ENCODE measurements around the gene GNPTG. TPM values are rescaled to one million over a fixed set of nuclear protein-coding genes. Genes with fewer than 3 reads are reported as not detected.

The GNPTG gene
- polyA plus RNA-seq, 1 of the 3 experiments (the other 2 are of a cell fraction) = 113 TPM

GRCh38 chr16:1362807-1363206 is 11.1 kb downstream of the GNPTG start:
- Histone ChIP-seq H3K9ac (no peak overlapping the region), H3K4me3 (ENCODE audit: low read depth in 2 of 2, low read length in 1 of 2) (no peak overlapping the region), H3F3A (replicated peaks; ENCODE audit: insufficient read depth) (peaks cover 16% of the 10 kb centered on the region), H3K4me1 (ENCODE audit: control insufficient read depth in 1 of 2, insufficient read depth in 2 of 2, low read depth in 1 of 2, low read length in 1 of 2) (no peaks in the 10 kb centered on the region), H3K9me2 (no peaks in the 10 kb centered on the region), H3K4me2 (no peak overlapping the region), H3K79me2 (ENCODE audit: insufficient read depth) (peaks cover 49% of the 10 kb centered on the region; the same call in 1 of the 2 replicates), H3K9me3 (no peaks in the 10 kb centered on the region), H4K20me1 (ENCODE audit: insufficient read depth) (peaks cover 19% of the 10 kb centered on the region; the same call in 1 of the 2 replicates), H3K27ac (ENCODE audit: low read depth in 2 of 2, low read length in 1 of 2) (no peak overlapping the region), H2AFZ (ENCODE audit: low read depth) (no peak overlapping the region), H3K36me3 (replicated peaks in 1 of 2; ENCODE audit: control insufficient read depth in 1 of 2, insufficient read depth in 2 of 2, low read length in 1 of 2) (peaks cover 13 to 51% of the 10 kb centered on the region in 2 experiments), H3K27me3 (ENCODE audit: insufficient read depth) (no peaks in the 10 kb centered on the region)
- no peak for DNase-seq
- POLR2A ChIA-PET = interaction anchor here (1.1 kb wide), 1 partner anchor 9 kb away, joined by 3 read pairs; no protein-coding TSS in a partner anchor
- 93% methylated on average over 8 of the region's 11 CpGs for WGBS (ENCODE audit: low lambda C conversion rate)
- no peak for TF ChIP-seq EP300 (IDR thresholded peaks at IDR 0.05; ENCODE audit: borderline replicate concordance in 1 of 2, low read depth in 1 of 2, low read length in 1 of 2)
- TF ChIP-seq YY1 (IDR thresholded peaks at IDR 0.05; ENCODE audit: low read depth) = no peak
- TF ChIP-seq, protein P1, sequence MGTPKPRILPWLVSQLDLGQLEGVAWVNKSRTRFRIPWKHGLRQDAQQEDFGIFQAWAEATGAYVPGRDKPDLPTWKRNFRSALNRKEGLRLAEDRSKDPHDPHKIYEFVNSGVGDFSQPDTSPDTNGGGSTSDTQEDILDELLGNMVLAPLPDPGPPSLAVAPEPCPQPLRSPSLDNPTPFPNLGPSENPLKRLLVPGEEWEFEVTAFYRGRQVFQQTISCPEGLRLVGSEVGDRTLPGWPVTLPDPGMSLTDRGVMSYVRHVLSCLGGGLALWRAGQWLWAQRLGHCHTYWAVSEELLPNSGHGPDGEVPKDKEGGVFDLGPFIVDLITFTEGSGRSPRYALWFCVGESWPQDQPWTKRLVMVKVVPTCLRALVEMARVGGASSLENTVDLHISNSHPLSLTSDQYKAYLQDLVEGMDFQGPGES (IDR thresholded peaks at IDR 0.05; ENCODE audit: low read depth, low read length) = no peak
- TF ChIP-seq GABPA (IDR thresholded peaks at IDR 0.05; ENCODE audit: low read depth) = no peak
- no peak for TF ChIP-seq TEAD4 (IDR thresholded peaks at IDR 0.05; ENCODE audit: borderline replicate concordance, insufficient read depth)
- TF ChIP-seq RCOR1 (IDR thresholded peaks at IDR 0.05; ENCODE audit: low read length) = no peak
- no peak for TF ChIP-seq NFIC (IDR thresholded peaks at IDR 0.05; ENCODE audit: borderline replicate concordance)
- TF ChIP-seq, protein P2, sequence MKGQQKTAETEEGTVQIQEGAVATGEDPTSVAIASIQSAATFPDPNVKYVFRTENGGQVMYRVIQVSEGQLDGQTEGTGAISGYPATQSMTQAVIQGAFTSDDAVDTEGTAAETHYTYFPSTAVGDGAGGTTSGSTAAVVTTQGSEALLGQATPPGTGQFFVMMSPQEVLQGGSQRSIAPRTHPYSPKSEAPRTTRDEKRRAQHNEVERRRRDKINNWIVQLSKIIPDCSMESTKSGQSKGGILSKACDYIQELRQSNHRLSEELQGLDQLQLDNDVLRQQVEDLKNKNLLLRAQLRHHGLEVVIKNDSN (IDR thresholded peaks at IDR 0.05; ENCODE audit: borderline replicate concordance, low read depth) = no peak
- no peak for TF ChIP-seq FOXJ3 (CRISPR knock-in tag; IDR thresholded peaks at IDR 0.05)
- no peak for TF ChIP-seq ZBTB33 (IDR thresholded peaks at IDR 0.05; ENCODE audit: borderline replicate concordance, low read depth)
- no peak for TF ChIP-seq SMC3 (IDR thresholded peaks at IDR 0.05; ENCODE audit: low read depth, low read length)
- no peak for TF ChIP-seq CHD2 (IDR thresholded peaks at IDR 0.05; ENCODE audit: low read length, partially characterized antibody)
- no peak for TF ChIP-seq GATA2 (CRISPR knock-in tag; IDR thresholded peaks at IDR 0.05)
- TF ChIP-seq, protein P3, sequence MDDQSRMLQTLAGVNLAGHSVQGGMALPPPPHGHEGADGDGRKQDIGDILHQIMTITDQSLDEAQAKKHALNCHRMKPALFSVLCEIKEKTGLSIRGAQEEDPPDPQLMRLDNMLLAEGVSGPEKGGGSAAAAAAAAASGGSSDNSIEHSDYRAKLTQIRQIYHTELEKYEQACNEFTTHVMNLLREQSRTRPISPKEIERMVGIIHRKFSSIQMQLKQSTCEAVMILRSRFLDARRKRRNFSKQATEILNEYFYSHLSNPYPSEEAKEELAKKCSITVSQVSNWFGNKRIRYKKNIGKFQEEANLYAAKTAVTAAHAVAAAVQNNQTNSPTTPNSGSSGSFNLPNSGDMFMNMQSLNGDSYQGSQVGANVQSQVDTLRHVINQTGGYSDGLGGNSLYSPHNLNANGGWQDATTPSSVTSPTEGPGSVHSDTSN (IDR thresholded peaks at IDR 0.05) = no peak
- TF ChIP-seq, protein P4, sequence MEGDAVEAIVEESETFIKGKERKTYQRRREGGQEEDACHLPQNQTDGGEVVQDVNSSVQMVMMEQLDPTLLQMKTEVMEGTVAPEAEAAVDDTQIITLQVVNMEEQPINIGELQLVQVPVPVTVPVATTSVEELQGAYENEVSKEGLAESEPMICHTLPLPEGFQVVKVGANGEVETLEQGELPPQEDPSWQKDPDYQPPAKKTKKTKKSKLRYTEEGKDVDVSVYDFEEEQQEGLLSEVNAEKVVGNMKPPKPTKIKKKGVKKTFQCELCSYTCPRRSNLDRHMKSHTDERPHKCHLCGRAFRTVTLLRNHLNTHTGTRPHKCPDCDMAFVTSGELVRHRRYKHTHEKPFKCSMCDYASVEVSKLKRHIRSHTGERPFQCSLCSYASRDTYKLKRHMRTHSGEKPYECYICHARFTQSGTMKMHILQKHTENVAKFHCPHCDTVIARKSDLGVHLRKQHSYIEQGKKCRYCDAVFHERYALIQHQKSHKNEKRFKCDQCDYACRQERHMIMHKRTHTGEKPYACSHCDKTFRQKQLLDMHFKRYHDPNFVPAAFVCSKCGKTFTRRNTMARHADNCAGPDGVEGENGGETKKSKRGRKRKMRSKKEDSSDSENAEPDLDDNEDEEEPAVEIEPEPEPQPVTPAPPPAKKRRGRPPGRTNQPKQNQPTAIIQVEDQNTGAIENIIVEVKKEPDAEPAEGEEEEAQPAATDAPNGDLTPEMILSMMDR (IDR thresholded peaks at IDR 0.05) = no peak
- TF ChIP-seq MEF2A (IDR thresholded peaks at IDR 0.05; ENCODE audit: borderline replicate concordance, low read depth) = no peak
- no peak for TF ChIP-seq RFX5 (IDR thresholded peaks at IDR 0.05; ENCODE audit: low read length)
- TF ChIP-seq POLR2AphosphoS5 (IDR thresholded peaks at IDR 0.05; ENCODE audit: low read depth, low read length) = no peak
- no peak for TF ChIP-seq USF2 (IDR thresholded peaks at IDR 0.05; ENCODE audit: borderline replicate concordance, low read depth, low read length)
- TF ChIP-seq REST (IDR thresholded peaks at IDR 0.05; ENCODE audit: low read depth, low read length) = no peak
- CTCF ChIA-PET = interaction anchor here (0.7 to 3.9 kb wide), 15 partner anchors 9 to 410 kb away, joined by 3 to 39 read pairs (median 6); partner anchors contain the start of genes EME2, JPT2, MRPS34 and UQCC4
